Heart right ventricle (tissue), 16 donors: ENCODE measurements around the gene ITPRIPL1. TPM values are rescaled to one million over a fixed set of nuclear protein-coding genes. Genes with fewer than 3 reads are reported as not detected.
A peak's percentile ranks its signal among the peaks of the same experiment; 100 is the strongest.

Experiments
- ATAC-seq, 8 donors: fragments of 200-7000 bp; cut with Tn5 transposase; one replicate each; pipeline ENCODE4 v1.9.1; 2020; ENCODE audit warnings: mild to moderate bottlenecking in 8 of 8, moderate library complexity in 8 of 8, moderate number of reproducible peaks in 1 of 8
- DNase-seq, 2 donors: peaks; one replicate each; pipeline ENCODE4 v3.0.0-alpha.2; 2020
- H3K27ac ChIP-seq, 10 donors: fragments of 200-600 bp; sonication (generic) in 2 of 10; one replicate each; pipeline versions ENCODE4 v1.5.0 to v1.8.0; 2020 to 2022; ENCODE audit warnings: mild to moderate bottlenecking in 3 of 10
- H3K27me3 ChIP-seq, 7 donors: fragments of 200-600 bp; one replicate each; pipeline ENCODE4 v1.8.0; 2021 to 2022; ENCODE audit warnings: mild to moderate bottlenecking in 2 of 7
- H3K36me3 ChIP-seq, 9 donors: fragments of 200-600 bp; sonication (generic) in 1 of 9; one replicate each; pipeline versions ENCODE4 v1.5.0 to v1.8.0; 2020 to 2022; ENCODE audit warnings: mild to moderate bottlenecking in 2 of 9
- H3K4me1 ChIP-seq, 9 donors: fragments of 200-600 bp; sonication (generic) in 1 of 9; one replicate each; pipeline versions ENCODE4 v1.5.0 to v1.8.0; 2020 to 2022; ENCODE audit warnings: mild to moderate bottlenecking in 4 of 9
- H3K4me3 ChIP-seq, 10 donors: fragments of 200-600 bp; sonication (generic) in 2 of 10; one replicate each; pipeline versions ENCODE4 v1.5.0 to v1.8.0; 2020 to 2022; ENCODE audit warnings: mild to moderate bottlenecking in 7 of 10, moderate library complexity in 2 of 10
- H3K9me3 ChIP-seq, 11 donors: fragments of 200-600 bp in 10 of 11; sonication (generic) in 2 of 11; one replicate each; pipeline versions ENCODE4 v1.5.0 to v1.8.0; 2013 to 2022; ENCODE audit warnings: mild to moderate bottlenecking in 2 of 11, control low read depth in 1 of 11, moderate library complexity in 1 of 11
- WGBS, 2 donors: extraction: QIAGEN DNeasy Blood & Tissue Kit; methylation state at CpG; one replicate each; pipeline ENCODE4 v1.1.7; 2013; ENCODE audit warnings: inconsistent platforms in 1 of 2; 5-methylcytosine and 5-hydroxymethylcytosine counted together
- intact Hi-C, 10 donors: fragments of 100-400 bp; cut with DNase I; formaldehyde crosslinking; loops; one replicate each; pipeline versions ENCODE4 v1.11.1 to v1.14.2; 2022
- polyA plus RNA-seq, 2 donors: library from polyadenylated mRNA; stranded (reverse); fragments of 200-250 nt; gene quantifications; one replicate each; pipeline ENCODE4 v1.2.3, GENCODE V29; 2013
- total RNA-seq, 10 donors: library from RNA; stranded (reverse); fragmentation: NEBNext Ultra II Directional in 3 of 10; extraction: Animal tissue kit (Norgen Biotek cat#: 25700) in 3 of 10; gene quantifications; one replicate each; pipeline versions ENCODE4 v1.2.1 to v1.2.4, GENCODE V29; 2021 to 2023
- TF ChIP-seq, protein P1 (sequence below), 9 donors: fragments of 200-600 bp; sonication (generic) in 2 of 9; IDR thresholded peaks; one replicate each; pipeline versions ENCODE4 v1.5.0 to v1.8.0; 2021 to 2022; ENCODE audit warnings: antibody characterized with exemption in 9 of 9, mild to moderate bottlenecking in 5 of 9, moderate library complexity in 1 of 9
- donor health status: Arrhythmogenic right ventricular cardiomyopathy.
- donor health status: ischemic (EF 13 %, LVEDD 7.1; RV severe dilation, severe dysfunction).
- donor health status: healthy with polysubstance abuse.
- donor health status: DM: no; HTN: yes; CAD: no.
- donor health status: DM: no; HTN: no; CAD: no.
- donor health status: ischemic (EF 25% LVEDD 6.9; RV normal size, moderate dysfunction).
- donor health status: ischemic (EF 25% LVEDD 5.7; RV mildly dilated, moderate dysfunction).
- donor health status: healthy.
- donor health status: DM: yes; HTN: yes; CAD: no.
- donor health status: Ischemic cardiomyopathy.
- donor health status: ischemic (EF 35%, LVEDD 5.7; RV mildly dilated, moderate dysfunction).
- donor health status: nonischemic (EF 11% LVEDD 7.7; RV severe dilation, severe dysfunction).
- donor health status: DM: yes; HTN: yes; CAD: no.
- donor health status: PGD.
- donor health status: ischemic (EF 29% LVEDD 5.4; RV normal size, mild dysfunction).
- donor health status: nonischemic (EF 23%, LVEDD 6.1; RV moderate dilation, normal function).

The ITPRIPL1 gene
- total and polyA plus RNA-seq, 12 donors = 0.30 to 3.4 (median 1.1) TPM

DNA sequence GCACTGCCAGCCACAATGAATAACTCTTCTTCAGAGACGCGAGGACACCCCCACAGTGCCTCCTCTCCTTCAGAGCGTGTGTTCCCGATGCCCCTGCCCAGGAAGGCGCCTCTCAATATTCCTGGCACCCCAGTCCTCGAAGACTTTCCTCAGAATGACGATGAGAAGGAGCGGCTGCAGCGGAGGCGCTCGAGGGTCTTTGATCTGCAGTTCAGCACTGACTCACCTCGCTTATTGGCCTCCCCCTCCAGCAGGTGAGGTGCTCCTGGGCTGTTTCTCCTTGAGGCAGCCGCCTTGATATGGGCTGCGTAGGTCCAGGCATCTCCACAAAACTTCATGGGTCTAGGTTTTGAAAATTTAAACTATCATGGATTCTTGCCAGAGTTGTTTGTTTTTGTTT lies 16.5 kb downstream of the ITPRIPL1 start:
- TF ChIP-seq, protein P1, sequence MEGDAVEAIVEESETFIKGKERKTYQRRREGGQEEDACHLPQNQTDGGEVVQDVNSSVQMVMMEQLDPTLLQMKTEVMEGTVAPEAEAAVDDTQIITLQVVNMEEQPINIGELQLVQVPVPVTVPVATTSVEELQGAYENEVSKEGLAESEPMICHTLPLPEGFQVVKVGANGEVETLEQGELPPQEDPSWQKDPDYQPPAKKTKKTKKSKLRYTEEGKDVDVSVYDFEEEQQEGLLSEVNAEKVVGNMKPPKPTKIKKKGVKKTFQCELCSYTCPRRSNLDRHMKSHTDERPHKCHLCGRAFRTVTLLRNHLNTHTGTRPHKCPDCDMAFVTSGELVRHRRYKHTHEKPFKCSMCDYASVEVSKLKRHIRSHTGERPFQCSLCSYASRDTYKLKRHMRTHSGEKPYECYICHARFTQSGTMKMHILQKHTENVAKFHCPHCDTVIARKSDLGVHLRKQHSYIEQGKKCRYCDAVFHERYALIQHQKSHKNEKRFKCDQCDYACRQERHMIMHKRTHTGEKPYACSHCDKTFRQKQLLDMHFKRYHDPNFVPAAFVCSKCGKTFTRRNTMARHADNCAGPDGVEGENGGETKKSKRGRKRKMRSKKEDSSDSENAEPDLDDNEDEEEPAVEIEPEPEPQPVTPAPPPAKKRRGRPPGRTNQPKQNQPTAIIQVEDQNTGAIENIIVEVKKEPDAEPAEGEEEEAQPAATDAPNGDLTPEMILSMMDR (IDR thresholded peaks at IDR 0.05) = no peak
- 96 to 97% methylated on average over 14 of the region's 14 CpGs for WGBS, 2 donors
- no peak overlapping the region for H3K4me3 ChIP-seq
- intact Hi-C loops = no loop called here
- DNase-seq (no peak), ATAC-seq (no peak)
- peaks cover 0 to 47% (median 0%) of the 10 kb centered on the region in 9 donors for H3K36me3 ChIP-seq
- H3K27ac ChIP-seq = peak overlapping the region in 1 of 10 donors; percentile 56
- no peaks in the 10 kb centered on the region for H3K27me3 ChIP-seq
- no peaks in the 10 kb centered on the region for H3K9me3 ChIP-seq
- peaks cover 0 to 20% (median 0%) of the 10 kb centered on the region in 9 donors for H3K4me1 ChIP-seq

DNA sequence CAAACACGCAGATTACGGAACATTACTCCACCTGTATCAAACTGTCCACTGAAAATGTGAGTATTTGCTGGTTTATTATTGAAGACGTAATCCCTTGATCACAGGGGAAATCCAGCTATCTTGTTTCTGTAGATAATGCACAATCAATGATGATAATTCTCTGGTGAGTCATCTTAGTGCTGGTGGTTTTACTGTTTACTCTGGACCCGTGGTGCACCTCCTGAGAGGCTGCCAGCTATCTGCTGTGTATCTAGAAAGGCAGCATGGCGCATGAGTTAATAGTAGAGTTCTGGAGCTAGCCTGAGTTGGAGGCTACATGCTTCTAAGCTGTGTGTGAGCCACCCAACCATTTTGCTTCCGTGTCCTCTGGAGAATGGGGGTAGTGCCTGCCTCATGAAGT lies 17.0 kb downstream of the ITPRIPL1 start:
- TF ChIP-seq, protein P1 (IDR thresholded peaks at IDR 0.05) = no peak
- Histone ChIP-seq H3K4me3 (no peak overlapping the region), H3K27me3 (no peaks in the 10 kb centered on the region), H3K36me3 (peaks cover 0 to 52% (median 0%) of the 10 kb centered on the region in 9 donors), H3K27ac (peak overlapping the region in 1 of 10 donors; percentile 56), H3K4me1 (peaks cover 0 to 15% (median 0%) of the 10 kb centered on the region in 9 donors), H3K9me3 (no peaks in the 10 kb centered on the region)
- ATAC-seq (no peak), DNase-seq (no peak)
- 84 to 85% methylated on average over 6 of the region's 6 CpGs for WGBS, 2 donors
- intact Hi-C loops = no loop called here

DNA sequence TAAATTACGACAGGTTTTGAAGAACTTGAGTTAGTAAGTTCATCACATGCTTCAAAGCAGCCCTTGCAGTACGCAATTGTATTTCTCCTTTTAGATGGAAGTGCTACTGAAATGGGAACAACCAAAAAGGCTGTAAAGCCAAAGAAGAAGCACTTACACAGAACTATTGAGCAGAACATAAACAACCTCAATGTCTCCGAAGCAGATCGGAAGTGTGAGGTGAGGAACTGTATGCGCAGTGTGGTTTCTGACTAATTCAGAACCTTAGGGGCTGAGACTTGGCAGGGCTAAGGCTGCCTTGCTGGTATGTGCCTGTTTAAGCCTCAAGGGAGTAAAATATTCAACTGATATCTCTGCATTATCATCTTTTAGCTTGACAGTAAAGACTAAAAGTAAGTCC lies 18.9 kb downstream of the ITPRIPL1 start:
- ATAC-seq = peak in 3 of 8 donors; percentile 28 to 50 (median 42)
- no peak overlapping the region for H3K4me3 ChIP-seq
- no peaks in the 10 kb centered on the region for H3K27me3 ChIP-seq
- no peak for DNase-seq
- peaks cover 0 to 59% (median 0%) of the 10 kb centered on the region in 9 donors for H3K36me3 ChIP-seq
- no peaks in the 10 kb centered on the region for H3K9me3 ChIP-seq
- H3K27ac ChIP-seq = peak overlapping the region in 1 of 10 donors; percentile 82
- H3K4me1 ChIP-seq = peaks cover 0 to 8% (median 0%) of the 10 kb centered on the region in 9 donors
- intact Hi-C loops = no loop called here
- WGBS, 2 donors = 95% methylated on average over 5 of the region's 5 CpGs
- TF ChIP-seq, protein P1 (IDR thresholded peaks at IDR 0.05) = no peak

DNA sequence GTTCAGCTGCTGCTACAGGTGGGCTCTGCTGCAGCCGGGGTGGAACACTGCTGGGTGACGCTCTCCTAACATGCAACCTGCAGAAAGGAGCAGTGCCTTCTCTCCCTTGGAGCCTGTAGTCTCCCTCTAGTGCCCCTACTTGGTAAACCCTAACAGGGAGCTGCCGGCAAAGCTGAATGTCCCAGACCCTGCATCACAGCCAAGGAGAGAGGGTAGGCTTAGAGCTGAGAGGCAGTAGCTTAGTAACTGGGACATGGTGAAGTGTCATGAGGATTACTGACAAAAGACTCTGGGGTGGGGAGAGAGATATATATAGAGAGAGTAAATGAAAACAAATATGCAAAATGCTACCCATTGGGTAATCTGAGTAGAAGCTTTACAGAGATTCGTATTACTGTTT lies 20.3 kb downstream of the ITPRIPL1 start:
- Histone ChIP-seq H3K4me1 (peaks cover 0 to 8% (median 0%) of the 10 kb centered on the region in 9 donors), H3K9me3 (no peaks in the 10 kb centered on the region), H3K36me3 (peaks cover 0 to 73% (median 0%) of the 10 kb centered on the region in 9 donors), H3K27me3 (no peaks in the 10 kb centered on the region), H3K4me3 (no peak overlapping the region), H3K27ac (peak overlapping the region in 1 of 10 donors; percentile 82)
- 59 to 81% methylated on average over 4 of the region's 4 CpGs for WGBS, 2 donors
- TF ChIP-seq, protein P1 (IDR thresholded peaks at IDR 0.05) = peak in 7 of 9 donors; percentile 17 to 52 (median 37)
- ATAC-seq = peak; percentile 42 to 92 (median 65)
- no peak for DNase-seq
- intact Hi-C loops = no loop called here
